Activated naive CD8-positive, alpha-beta T cell treated with anti-CD3 and anti-CD28 coated beads for 36 hours (primary cell): Measurements from ENCODE around the gene GON4L. TPM values are rescaled to one million over a fixed set of nuclear protein-coding genes. Genes with fewer than 3 reads are reported as not detected.

ENCODE experiments used
- DNase-seq: peaks from one replicate; pipeline ENCODE4 v3.0.0; 2021
- H3K27ac Mint-ChIP-seq: one replicate; pipeline ENCODE4 v1.8.0; 2022; ENCODE audit warnings: mild to moderate bottlenecking, moderate library complexity, mixed read lengths
- H3K27me3 Mint-ChIP-seq: one replicate; pipeline ENCODE4 v1.8.0; 2022; ENCODE audit warnings: mild to moderate bottlenecking, mixed read lengths
- H3K36me3 Mint-ChIP-seq: one replicate; pipeline ENCODE4 v1.8.0; 2021; ENCODE audit warnings: mild to moderate bottlenecking, mixed read lengths
- H3K4me1 Mint-ChIP-seq: one replicate; pipeline ENCODE4 v1.8.0; 2021; ENCODE audit warnings: mixed read lengths
- H3K4me3 Mint-ChIP-seq: one replicate; pipeline ENCODE4 v1.8.0; 2022; ENCODE audit warnings: mild to moderate bottlenecking, moderate library complexity, mixed read lengths
- H3K9me3 Mint-ChIP-seq: one replicate; pipeline ENCODE4 v1.8.0; 2022; ENCODE audit warnings: mixed read lengths
- total RNA-seq, 2 experiments: library from RNA; stranded (reverse); gene quantifications; one replicate each; pipeline ENCODE4 v1.2.3, GENCODE V29; 2021

GON4L gene
- total RNA-seq, 2 experiments from 2014 or later = 39.3 to 41.1 TPM

DNA sequence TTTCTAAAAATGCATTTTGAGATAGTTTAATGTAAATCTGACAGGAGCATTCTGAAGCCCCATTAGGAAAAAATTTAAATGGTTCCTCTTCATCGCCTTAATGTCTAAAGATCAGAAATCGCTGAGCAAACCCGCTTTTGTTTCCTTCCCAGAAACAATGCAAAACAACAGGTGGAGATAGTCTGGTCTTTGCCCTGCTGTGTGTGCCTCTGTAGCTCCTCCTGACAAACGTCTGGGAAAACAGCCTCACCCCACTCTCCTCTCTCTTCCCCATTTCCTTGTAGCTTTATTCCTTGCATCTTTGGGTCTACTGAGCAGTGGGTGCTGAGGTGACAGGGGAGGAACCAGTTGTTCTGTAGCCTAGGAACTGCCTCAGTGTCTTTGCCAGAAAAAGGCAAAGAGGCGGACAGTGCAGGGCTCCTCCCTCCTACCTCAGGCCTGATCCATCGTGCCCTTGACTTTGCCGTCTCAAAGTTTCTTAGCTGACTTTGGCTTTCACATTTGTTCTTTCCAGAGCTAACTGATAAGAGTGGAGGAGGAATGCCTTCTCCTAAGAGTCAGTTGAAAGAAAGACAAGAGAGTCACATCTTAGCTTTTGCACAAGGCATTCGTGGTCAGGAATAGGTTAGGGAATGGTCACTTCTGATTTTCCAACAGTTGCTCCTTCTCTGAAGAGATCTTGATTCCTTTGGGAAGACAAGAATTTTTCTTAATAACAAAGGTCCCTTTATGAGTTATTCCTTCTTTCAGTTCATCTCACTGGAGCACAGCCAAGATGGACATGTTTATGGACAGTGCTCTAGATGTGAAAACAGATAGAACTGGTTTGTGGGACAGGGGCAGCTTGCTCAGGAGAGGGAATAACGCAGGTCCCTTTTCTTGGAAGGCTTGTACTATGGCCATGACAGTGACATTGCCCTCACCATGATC is 27.3 kb upstream of the GON4L start:
- peaks cover 1% of the 10 kb centered on the region for H3K4me1 Mint-ChIP-seq
- no peak overlapping the region for H3K27ac Mint-ChIP-seq

GRCh38 chr1:155882766-155883165 is 25.8 kb upstream of the GON4L start:
- H3K36me3 Mint-ChIP-seq = no peaks in the 10 kb centered on the region
- no peaks in the 10 kb centered on the region for H3K9me3 Mint-ChIP-seq
- no peak for DNase-seq
- no peaks in the 10 kb centered on the region for H3K27me3 Mint-ChIP-seq
- H3K4me1 Mint-ChIP-seq = peaks cover 1% of the 10 kb centered on the region
- no peak overlapping the region for H3K27ac Mint-ChIP-seq
- H3K4me3 Mint-ChIP-seq = no peak overlapping the region

More for the DNA sequence above, 27.3 kb upstream of the GON4L start:
- H3K9me3 Mint-ChIP-seq = no peaks in the 10 kb centered on the region
- H3K4me3 Mint-ChIP-seq = no peak overlapping the region
- DNase-seq = no peak
- H3K36me3 Mint-ChIP-seq = no peaks in the 10 kb centered on the region
- no peaks in the 10 kb centered on the region for H3K27me3 Mint-ChIP-seq

DNA sequence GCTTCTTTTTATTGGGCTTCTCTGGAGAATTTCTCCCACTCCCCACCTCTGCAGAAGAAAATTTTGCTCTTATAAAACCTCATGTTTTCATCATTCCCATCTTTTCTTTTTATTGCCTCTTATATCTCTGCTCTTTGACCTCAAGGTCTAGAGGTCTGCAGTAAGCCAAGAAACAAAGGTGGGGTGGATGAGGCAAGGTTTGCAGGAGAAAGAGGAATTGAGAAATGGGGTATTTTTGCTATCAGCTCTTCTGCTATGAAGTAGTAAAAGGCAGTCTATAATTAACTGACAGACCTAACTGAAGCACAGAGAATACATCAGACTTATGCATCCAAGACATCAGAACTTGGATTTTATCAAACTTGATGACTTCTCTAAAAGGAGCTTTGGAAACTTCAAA is 25.2 kb upstream of the GON4L start:
- no peak overlapping the region for H3K4me3 Mint-ChIP-seq
- peaks cover 1% of the 10 kb centered on the region for H3K4me1 Mint-ChIP-seq
- no peaks in the 10 kb centered on the region for H3K27me3 Mint-ChIP-seq
- no peaks in the 10 kb centered on the region for H3K36me3 Mint-ChIP-seq
- H3K9me3 Mint-ChIP-seq = no peaks in the 10 kb centered on the region
- DNase-seq = no peak
- H3K27ac Mint-ChIP-seq = no peak overlapping the region

DNA sequence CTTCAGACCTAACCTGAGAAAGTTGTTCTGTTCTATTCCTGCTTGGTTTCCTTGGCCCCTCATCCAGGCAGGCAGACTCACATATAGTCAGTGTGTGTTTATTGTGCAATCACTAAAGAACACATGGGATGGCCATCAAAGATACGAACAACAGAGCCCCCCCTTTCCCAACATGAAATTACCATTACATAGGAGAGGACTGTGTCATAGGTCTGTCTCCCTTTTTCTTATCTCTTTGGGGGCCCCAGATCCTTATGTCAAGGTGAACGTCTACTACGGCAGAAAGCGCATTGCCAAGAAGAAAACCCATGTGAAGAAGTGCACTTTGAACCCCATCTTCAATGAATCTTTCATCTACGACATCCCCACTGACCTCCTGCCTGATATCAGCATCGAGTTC is 23.9 kb upstream of the GON4L start:
- H3K4me3 Mint-ChIP-seq = no peak overlapping the region
- no peaks in the 10 kb centered on the region for H3K27me3 Mint-ChIP-seq
- no peak overlapping the region for H3K27ac Mint-ChIP-seq
- H3K4me1 Mint-ChIP-seq = peaks cover 1% of the 10 kb centered on the region
- no peaks in the 10 kb centered on the region for H3K36me3 Mint-ChIP-seq
- no peaks in the 10 kb centered on the region for H3K9me3 Mint-ChIP-seq
- DNase-seq = no peak

- H3K27ac Mint-ChIP-seq = no peak overlapping the region
Observed at GRCh38 chr1:155880251-155880650, 23.2 kb upstream of the GON4L start.

DNA sequence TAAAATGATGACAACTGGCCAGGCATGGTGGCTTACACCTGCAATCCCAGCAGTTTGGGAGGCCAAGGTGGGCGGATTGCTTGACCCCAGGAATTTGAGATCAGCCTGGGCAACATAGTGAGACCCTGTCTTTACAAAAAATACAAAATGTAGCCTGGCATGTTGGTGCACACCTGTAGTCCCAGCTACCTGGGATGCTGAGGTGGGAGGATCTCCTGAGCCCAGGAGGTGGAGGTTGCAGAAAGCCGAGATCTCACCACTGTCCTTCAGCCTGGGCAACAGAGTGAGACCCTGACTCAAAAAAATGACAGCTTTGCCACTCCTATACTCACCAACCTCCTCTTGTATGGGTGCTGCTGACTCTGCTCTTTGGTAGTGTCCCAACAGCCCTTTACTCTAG is 20.9 kb upstream of the GON4L start:
- no peak for DNase-seq
- no peak overlapping the region for H3K4me3 Mint-ChIP-seq
- no peak overlapping the region for H3K27ac Mint-ChIP-seq
- no peaks in the 10 kb centered on the region for H3K27me3 Mint-ChIP-seq
- no peaks in the 10 kb centered on the region for H3K9me3 Mint-ChIP-seq
- H3K4me1 Mint-ChIP-seq = no peaks in the 10 kb centered on the region
- H3K36me3 Mint-ChIP-seq = no peaks in the 10 kb centered on the region

More at GRCh38 chr1:155880251-155880650, 23.2 kb upstream of the GON4L start:
- H3K4me1 Mint-ChIP-seq = peaks cover 1% of the 10 kb centered on the region
- DNase-seq = no peak
- no peaks in the 10 kb centered on the region for H3K9me3 Mint-ChIP-seq
- no peak overlapping the region for H3K4me3 Mint-ChIP-seq
- H3K27me3 Mint-ChIP-seq = no peaks in the 10 kb centered on the region
- no peaks in the 10 kb centered on the region for H3K36me3 Mint-ChIP-seq

- no peak overlapping the region for H3K27ac Mint-ChIP-seq
- no peaks in the 10 kb centered on the region for H3K4me1 Mint-ChIP-seq
- H3K9me3 Mint-ChIP-seq = no peaks in the 10 kb centered on the region
- H3K4me3 Mint-ChIP-seq = no peak overlapping the region
- peaks cover 2% of the 10 kb centered on the region for H3K36me3 Mint-ChIP-seq
- H3K27me3 Mint-ChIP-seq = no peaks in the 10 kb centered on the region
- DNase-seq = no peak
Observed at GRCh38 chr1:155873860-155874259, 16.8 kb upstream of the GON4L start.

GRCh38 chr1:155872527-155872926 is 15.5 kb upstream of the GON4L start:
- Mint-ChIP-seq H3K27ac (no peak overlapping the region), H3K27me3 (no peaks in the 10 kb centered on the region), H3K9me3 (no peaks in the 10 kb centered on the region)

GRCh38 chr1:155871390-155871789 is 14.4 kb upstream of the GON4L start:
- Mint-ChIP-seq H3K36me3 (peaks cover 2% of the 10 kb centered on the region), H3K27me3 (no peaks in the 10 kb centered on the region), H3K4me3 (no peak overlapping the region), H3K9me3 (no peaks in the 10 kb centered on the region), H3K27ac (no peak overlapping the region), H3K4me1 (no peaks in the 10 kb centered on the region)
- no peak for DNase-seq

More at GRCh38 chr1:155872527-155872926, 15.5 kb upstream of the GON4L start:
- no peak for DNase-seq
- Mint-ChIP-seq H3K4me3 (no peak overlapping the region), H3K36me3 (peaks cover 2% of the 10 kb centered on the region), H3K4me1 (no peaks in the 10 kb centered on the region)

- Mint-ChIP-seq H3K4me1 (no peaks in the 10 kb centered on the region), H3K4me3 (no peak overlapping the region), H3K36me3 (peaks cover 2% of the 10 kb centered on the region), H3K9me3 (no peaks in the 10 kb centered on the region), H3K27ac (no peak overlapping the region), H3K27me3 (no peaks in the 10 kb centered on the region)
- no peak for DNase-seq
Observed at GRCh38 chr1:155867766-155868165, 10.8 kb upstream of the GON4L start.

- peaks cover 8% of the 10 kb centered on the region for H3K4me1 Mint-ChIP-seq
- no peak overlapping the region for H3K4me3 Mint-ChIP-seq
- peaks cover 30% of the 10 kb centered on the region for H3K27me3 Mint-ChIP-seq
- no peaks in the 10 kb centered on the region for H3K36me3 Mint-ChIP-seq
- H3K27ac Mint-ChIP-seq = no peak overlapping the region
- no peak for DNase-seq
- no peaks in the 10 kb centered on the region for H3K9me3 Mint-ChIP-seq
Observed at GRCh38 chr1:155864393-155864792, 7.4 kb upstream of the GON4L start.

GRCh38 chr1:155861896-155862295 is 4.9 kb upstream of the GON4L start:
- no peak overlapping the region for H3K27ac Mint-ChIP-seq
- no peaks in the 10 kb centered on the region for H3K9me3 Mint-ChIP-seq
- H3K4me3 Mint-ChIP-seq = no peak overlapping the region
- peaks cover 2% of the 10 kb centered on the region for H3K36me3 Mint-ChIP-seq
- H3K4me1 Mint-ChIP-seq = peaks cover 27% of the 10 kb centered on the region
- DNase-seq = no peak
- peaks cover 30% of the 10 kb centered on the region for H3K27me3 Mint-ChIP-seq

- no peak for DNase-seq
- Mint-ChIP-seq H3K27ac (peak overlapping the region; percentile 6), H3K27me3 (peaks cover 30% of the 10 kb centered on the region), H3K4me3 (peak overlapping the region; percentile 89), H3K4me1 (peaks cover 31% of the 10 kb centered on the region), H3K9me3 (no peaks in the 10 kb centered on the region), H3K36me3 (peaks cover 4% of the 10 kb centered on the region)
Observed at GRCh38 chr1:155860970-155861510, 4.0 kb upstream of the GON4L start.

DNA sequence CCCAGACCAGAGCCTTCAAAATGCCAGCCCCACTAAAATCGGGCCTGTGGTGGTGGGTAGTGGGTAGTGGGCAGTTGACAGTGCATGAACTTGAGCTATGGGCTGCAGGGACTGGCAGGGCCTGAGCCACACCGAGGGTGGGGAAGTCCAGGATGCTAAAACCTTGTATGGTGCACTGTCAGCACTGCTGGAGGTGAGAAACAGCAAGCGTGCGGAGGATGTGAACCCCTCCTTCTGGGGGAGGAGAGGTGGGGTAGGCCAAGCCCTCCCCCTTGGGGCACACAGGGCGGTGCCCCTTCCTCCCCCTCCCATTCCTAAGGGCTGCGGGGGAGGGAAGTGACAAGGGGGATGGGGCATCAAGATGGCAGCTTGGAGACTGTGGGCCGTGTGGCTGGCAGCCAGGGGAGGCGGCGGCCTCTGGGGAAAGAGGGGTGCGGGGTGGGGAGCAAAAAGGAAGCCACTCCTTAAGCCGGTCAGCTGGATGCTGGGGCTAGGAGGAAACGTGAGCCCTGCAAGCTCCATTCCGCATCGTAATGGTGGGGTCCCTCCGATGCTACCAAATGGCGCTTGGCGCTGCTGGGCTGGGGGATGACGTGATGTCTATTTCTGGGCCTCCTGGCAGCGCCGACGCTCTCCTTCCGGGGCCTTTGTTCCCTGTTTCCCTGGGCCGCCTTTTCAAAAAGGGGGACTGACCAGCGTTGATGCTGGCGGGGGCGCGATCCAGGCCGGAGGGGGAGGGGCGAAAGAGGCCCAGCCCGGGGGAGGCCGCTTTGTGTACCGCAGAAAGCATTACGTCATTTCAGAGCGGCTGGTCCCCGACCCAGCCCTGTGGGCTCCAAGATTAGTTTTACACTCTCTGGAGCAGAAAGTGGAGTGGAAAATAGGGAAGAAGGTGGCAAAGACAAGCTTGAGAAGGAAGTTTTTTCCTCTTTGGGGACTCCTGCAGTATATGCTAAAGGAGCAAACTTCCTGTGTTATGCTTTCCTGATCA is 3.2 kb upstream of the GON4L start:
- Mint-ChIP-seq H3K9me3 (no peaks in the 10 kb centered on the region), H3K27me3 (peaks cover 30% of the 10 kb centered on the region), H3K27ac (peak overlapping the region; percentile 94), H3K4me3 (peak overlapping the region; percentile 89), H3K36me3 (peaks cover 4% of the 10 kb centered on the region), H3K4me1 (peaks cover 39% of the 10 kb centered on the region)
- DNase-seq = peak; percentile 68
